Keratinocyte (primary cell): ENCODE results near the gene IL1RAPL1. TPM values are rescaled to one million over a fixed set of nuclear protein-coding genes. Genes with fewer than 3 reads are reported as not detected.

Source experiments
- DNase-seq: peaks from one replicate; pipeline ENCODE4 v3.0.0-alpha.2; 2011; ENCODE audit warnings: low read depth, missing footprints, low spot score
- FAIRE-seq: peaks from 2 replicates; lab custom pipeline; 2011; peaks lifted over from hg19 to GRCh38; lab: Jason Lieb, UNC
- H2AFZ ChIP-seq: 2 replicates; pipeline ENCODE4 v1.6.0; 2012; ENCODE audit warnings: low read length, control low read depth, inconsistent platforms; ENCODE audit not compliant: control insufficient read depth
- H3K27ac ChIP-seq: 2 replicates; pipeline ENCODE4 v1.5.1; 2011; ENCODE audit warnings: low read length; ENCODE audit not compliant: control insufficient read depth, insufficient read depth
- H3K27me3 ChIP-seq: 3 replicates; pipeline ENCODE4 v1.6.0; 2011; ENCODE audit warnings: low read length; ENCODE audit not compliant: control insufficient read depth, insufficient read depth; ENCODE audit errors: extremely low read depth
- H3K36me3 ChIP-seq, 2 experiments: 2 replicates in 1 of 2; 3 replicates in 1 of 2; pipeline ENCODE4 v1.5.1; 2011; ENCODE audit warnings: low read length in 2 of 2, mild to moderate bottlenecking in 1 of 2; ENCODE audit not compliant: control insufficient read depth in 2 of 2, insufficient read depth in 2 of 2; ENCODE audit errors: extremely low read depth in 1 of 2
- H3K4me1 ChIP-seq: 3 replicates; pipeline ENCODE4 v1.5.1; 2011; ENCODE audit warnings: low read length; ENCODE audit not compliant: control insufficient read depth, insufficient read depth; ENCODE audit errors: extremely low read depth
- H3K4me2 ChIP-seq: 3 replicates; pipeline ENCODE4 v1.6.0; 2011; ENCODE audit warnings: low read depth, low read length; ENCODE audit not compliant: control insufficient read depth, insufficient read depth; ENCODE audit errors: extremely low read depth
- H3K4me3 ChIP-seq, 3 experiments: fragments of 200-600 bp in 1 of 3; sonication (generic) in 1 of 3; 2 replicates in 2 of 3; 3 replicates in 1 of 3; pipeline ENCODE4 v1.5.1; 2011 to 2016; ENCODE audit warnings: low read length in 3 of 3, mild to moderate bottlenecking in 3 of 3, control low read depth in 2 of 3, inconsistent platforms in 1 of 3, low read depth in 1 of 3, mixed read lengths in 1 of 3, mixed run types in 1 of 3, moderate library complexity in 1 of 3; ENCODE audit not compliant: control insufficient read depth in 2 of 3, insufficient read depth in 2 of 3; ENCODE audit errors: extremely low read depth in 1 of 3
- H3K79me2 ChIP-seq: 2 replicates; pipeline ENCODE4 v1.6.0; 2012; ENCODE audit warnings: low read length; ENCODE audit not compliant: control insufficient read depth, insufficient read depth
- H3K9ac ChIP-seq: 3 replicates; pipeline ENCODE4 v1.6.0; 2011; ENCODE audit warnings: low read length; ENCODE audit not compliant: control insufficient read depth, insufficient read depth; ENCODE audit errors: extremely low read depth
- H3K9me1 ChIP-seq: 3 replicates; pipeline ENCODE4 v1.6.0; 2011; ENCODE audit warnings: low read length; ENCODE audit not compliant: control insufficient read depth, insufficient read depth; ENCODE audit errors: extremely low read depth
- H3K9me3 ChIP-seq: 2 replicates; pipeline ENCODE4 v1.5.1; 2012; ENCODE audit warnings: low read depth, low read length; ENCODE audit not compliant: control insufficient read depth
- H4K20me1 ChIP-seq: 3 replicates; pipeline ENCODE4 v1.6.0; 2011; ENCODE audit warnings: low read length; ENCODE audit not compliant: control insufficient read depth, insufficient read depth; ENCODE audit errors: extremely low read depth
- CTCF ChIP-seq, 3 experiments: IDR thresholded peaks in 1 of 3; conservative IDR thresholded peaks in 1 of 3; optimal IDR thresholded peaks in 1 of 3; 2 replicates in 2 of 3; 3 replicates in 1 of 3; pipeline versions ENCODE3 to v1.5.1; 2011; ENCODE audit warnings: low read length in 3 of 3, mild to moderate bottlenecking in 3 of 3, moderate library complexity in 2 of 3, control low read depth in 1 of 3, inconsistent platforms in 1 of 3; ENCODE audit not compliant: insufficient read depth in 2 of 3; ENCODE audit errors: extremely low read depth in 1 of 3
- EZH2 ChIP-seq: IDR thresholded peaks from one replicate; pipeline ENCODE4 v1.6.1; 2012; ENCODE audit warnings: inconsistent platforms, mild to moderate bottlenecking, low read length, moderate library complexity
- dilution Hi-C: fragments of 300-500 bp; cut with MboI; formaldehyde crosslinking; loops from one replicate; pipeline ENCODE4 v1.7.0; 2020; ENCODE audit warnings: low sequenced_read_pairs; ENCODE audit not compliant: extremely low pct_ligation_motif_present
- polyA plus RNA-seq, 5 experiments: library from polyadenylated mRNA; depleted of rRNA in 3 of 5; stranded (reverse) in 3 of 5; stranded (forward) in 1 of 5; unstranded in 1 of 5; fragments of >200 nt; gene quantifications; 1 replicate in 1 of 5; 2 replicates in 3 of 5; 3 replicates in 1 of 5; pipeline versions ENCODE4 v1.2.1 to v1.2.3, GENCODE V29; 2011 to 2012; ENCODE audit warnings: missing spikeins in 2 of 5, low read depth in 1 of 5, low replicate concordance in 1 of 5

IL1RAPL1 gene
- polyA plus RNA-seq, 1 donor (not counting 4 experiments of a cell fraction or from before 2014, with no cell fraction given): 2.8 TPM

DNA sequence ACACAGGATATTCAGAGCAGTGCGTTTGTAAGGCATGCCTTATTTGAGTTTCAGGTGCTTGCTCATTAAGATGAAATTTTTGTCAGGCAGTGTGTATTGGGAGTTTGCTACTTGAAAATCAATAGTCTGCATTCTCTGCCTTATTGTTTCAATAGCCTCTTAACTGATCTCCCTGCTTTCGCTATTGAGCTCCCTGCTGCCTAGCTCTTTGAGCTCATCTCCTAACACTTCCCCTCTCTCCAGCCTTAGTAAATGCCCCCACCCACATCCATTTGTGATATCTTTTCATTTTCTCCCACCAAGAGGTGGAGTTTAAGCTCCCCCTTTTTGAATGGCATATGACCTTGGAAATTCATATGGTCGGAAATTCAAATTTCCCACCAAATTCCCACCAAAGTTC, 256.6 kb downstream of the IL1RAPL1 start:
- no peaks in the 10 kb centered on the region for H3K9me1 ChIP-seq
- no peaks in the 10 kb centered on the region for H3K27me3 ChIP-seq
- DNase-seq (no peak), FAIRE-seq (no peak)
- no peaks in the 10 kb centered on the region for H3K36me3 ChIP-seq
- H3K4me3 ChIP-seq: no peak overlapping the region
- H3K9me3 ChIP-seq: no peaks in the 10 kb centered on the region
- no peaks in the 10 kb centered on the region for H3K4me1 ChIP-seq
- dilution Hi-C loops: no loop called here
- H3K9ac ChIP-seq: no peak overlapping the region
- H4K20me1 ChIP-seq: no peaks in the 10 kb centered on the region
- no peak overlapping the region for H3K4me2 ChIP-seq
- H3K79me2 ChIP-seq: no peaks in the 10 kb centered on the region
- no peak overlapping the region for H2AFZ ChIP-seq
- H3K27ac ChIP-seq: no peak overlapping the region
- TF ChIP-seq CTCF (optimal IDR thresholded peaks at IDR 0.05 in 1 of 3, IDR thresholded peaks at IDR 0.05 in 1 of 3, conservative IDR thresholded peaks at IDR 0.05 in 1 of 3; ENCODE audit: extremely low read depth in 1 of 3, insufficient read depth in 2 of 3, low read length in 3 of 3) (no peak), EZH2 (no peak)

DNA sequence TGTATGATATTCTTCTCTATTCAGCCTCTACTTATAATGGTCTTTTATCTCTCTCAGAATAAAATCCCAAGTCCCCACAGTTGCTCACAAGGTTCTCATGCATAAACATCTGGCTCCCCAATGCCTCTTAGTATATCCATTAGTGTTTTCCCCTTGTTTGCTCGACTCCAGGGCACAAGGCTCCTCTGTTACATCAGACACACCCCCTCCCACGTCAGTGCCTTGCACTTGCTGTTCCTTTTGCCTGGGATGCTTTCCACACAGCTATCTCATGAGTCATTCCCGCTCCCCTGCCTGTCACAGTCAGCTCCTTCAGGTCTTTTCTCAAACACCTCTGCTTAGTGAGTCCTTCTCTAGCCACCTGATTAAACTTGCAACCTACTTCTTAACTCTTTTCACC, 260.2 kb downstream of the IL1RAPL1 start:
- no peak overlapping the region for H2AFZ ChIP-seq
- no peaks in the 10 kb centered on the region for H3K36me3 ChIP-seq
- H3K4me3 ChIP-seq: no peak overlapping the region
- no peaks in the 10 kb centered on the region for H3K27me3 ChIP-seq
- H3K4me2 ChIP-seq: no peak overlapping the region
- no peak overlapping the region for H3K9ac ChIP-seq
- dilution Hi-C loops: no loop called here
- FAIRE-seq (no peak), DNase-seq (no peak)
- H3K27ac ChIP-seq: no peak overlapping the region
- no peaks in the 10 kb centered on the region for H3K9me3 ChIP-seq
- no peaks in the 10 kb centered on the region for H3K4me1 ChIP-seq
- H4K20me1 ChIP-seq: no peaks in the 10 kb centered on the region
- no peak for TF ChIP-seq CTCF (optimal IDR thresholded peaks at IDR 0.05 in 1 of 3, IDR thresholded peaks at IDR 0.05 in 1 of 3, conservative IDR thresholded peaks at IDR 0.05 in 1 of 3; ENCODE audit: extremely low read depth in 1 of 3, insufficient read depth in 2 of 3, low read length in 3 of 3)
- TF ChIP-seq EZH2: no peak
- no peaks in the 10 kb centered on the region for H3K9me1 ChIP-seq
- H3K79me2 ChIP-seq: no peaks in the 10 kb centered on the region
